Measurements from ENCODE around the gene SEC22C.

Gene SEC22C

DNA sequence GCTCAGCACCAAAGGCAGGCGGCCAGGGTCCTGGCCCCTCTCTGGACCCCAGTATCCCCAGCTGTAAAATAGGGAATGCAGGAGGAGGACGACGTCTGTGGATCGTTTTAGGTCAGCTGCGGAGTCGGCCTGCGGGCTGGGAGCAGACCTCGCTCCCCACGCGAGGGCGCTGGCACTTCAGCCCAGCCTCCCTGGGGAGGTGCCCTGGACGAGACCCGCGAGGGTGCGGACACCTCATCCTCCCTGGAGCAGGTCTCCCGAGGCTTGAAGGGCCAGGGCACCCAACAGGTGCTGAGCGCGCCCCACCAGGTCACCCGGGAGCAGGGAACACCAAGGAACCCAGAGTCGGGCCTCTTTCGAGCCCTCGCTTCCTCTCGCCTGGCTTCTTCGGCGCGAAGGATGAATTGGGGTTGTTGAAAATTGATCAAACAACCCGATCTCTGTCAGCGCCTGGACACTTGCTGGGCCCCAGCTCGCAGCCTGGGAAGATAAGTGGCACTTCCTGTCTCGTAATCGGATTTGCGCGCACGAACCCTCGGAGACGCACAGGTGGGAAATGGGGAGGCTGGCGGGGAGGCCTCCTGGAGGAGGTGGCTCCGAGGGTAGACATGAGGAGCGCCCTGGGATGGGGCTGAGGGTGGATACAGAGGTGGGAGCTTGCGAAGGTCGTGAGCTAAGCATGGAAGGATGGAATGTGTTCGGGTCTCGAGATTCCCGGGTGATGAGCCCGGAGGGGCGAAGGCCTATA lies 79.9 kb downstream of the SEC22C start:
- no peak overlapping the region for H3K14ac ChIP-seq (ENCODE audit: low read length)
- H3K23ac ChIP-seq (ENCODE audit: low read depth, low read length, poor library complexity): peak overlapping the region; percentile 66
- H3K27me3 ChIP-seq (ENCODE audit: control insufficient read depth in 3 of 3, insufficient read depth in 3 of 3, low read depth in 1 of 3, low read length in 3 of 3): peaks cover 6 to 89% (median 44%) of the 10 kb centered on the region in 3 experiments
- WGBS, 2 donors (ENCODE audit: extremely low coverage in 2 of 2, insufficient read length in 2 of 2, insufficient replicate concordance in 1 of 2): no CpG with 5 or more reads among the region's 46 CpGs
- no peak overlapping the region for H4K91ac ChIP-seq (ENCODE audit: low read depth, low read length, poor library complexity)
- no peak overlapping the region for H2BK12ac ChIP-seq (ENCODE audit: low read length)
- no peak overlapping the region for H2BK120ac ChIP-seq (ENCODE audit: low read depth, low read length)
- peak overlapping the region; percentile 75 for H4K8ac ChIP-seq (ENCODE audit: low read depth, low read length)
- H2AFZ ChIP-seq (ENCODE audit: low read length): peak overlapping the region; percentile 80
- peak overlapping the region in 1 of 2 donors; percentile 77 for H3K4me3 ChIP-seq (ENCODE audit: low read length in 2 of 2)
- H2BK5ac ChIP-seq (ENCODE audit: low read length): no peak overlapping the region
- H3K4me1 ChIP-seq (ENCODE audit: control insufficient read depth in 2 of 2, insufficient read depth in 1 of 2, low read depth in 1 of 2, low read length in 2 of 2): peaks cover 12 to 19% of the 10 kb centered on the region in 2 donors
- peaks cover 0 to 3% of the 10 kb centered on the region in 2 donors for H3K9me3 ChIP-seq (replicated peaks in 1 of 2; ENCODE audit: control insufficient read depth in 2 of 2, insufficient read depth in 1 of 2, low read depth in 1 of 2, low read length in 2 of 2)
- peak overlapping the region; percentile 62 for H3K18ac ChIP-seq (ENCODE audit: low read length)
- peak; percentile 29 for DNase-seq (ENCODE audit: low spot score)
- H3K79me1 ChIP-seq (ENCODE audit: low read depth, low read length): peaks cover 3% of the 10 kb centered on the region
- no peak overlapping the region for H3K27ac ChIP-seq (replicated peaks; ENCODE audit: low read length)
- peak overlapping the region; percentile 22 for H2BK15ac ChIP-seq (ENCODE audit: low read length)
- no peak overlapping the region for H3K4ac ChIP-seq (ENCODE audit: low read length)
- no peak overlapping the region for H2AK5ac ChIP-seq (ENCODE audit: low read depth, low read length)
- no peaks in the 10 kb centered on the region for H3K36me3 ChIP-seq (replicated peaks in 1 of 2; ENCODE audit: control insufficient read depth in 2 of 2, insufficient read depth in 2 of 2, low read length in 2 of 2)
- H3K4me2 ChIP-seq (ENCODE audit: insufficient read depth, low read length, poor library complexity, severe bottlenecking): peak overlapping the region; percentile 92
- no peak overlapping the region for H3K9ac ChIP-seq (ENCODE audit: low read depth, low read length, poor library complexity)

DNA sequence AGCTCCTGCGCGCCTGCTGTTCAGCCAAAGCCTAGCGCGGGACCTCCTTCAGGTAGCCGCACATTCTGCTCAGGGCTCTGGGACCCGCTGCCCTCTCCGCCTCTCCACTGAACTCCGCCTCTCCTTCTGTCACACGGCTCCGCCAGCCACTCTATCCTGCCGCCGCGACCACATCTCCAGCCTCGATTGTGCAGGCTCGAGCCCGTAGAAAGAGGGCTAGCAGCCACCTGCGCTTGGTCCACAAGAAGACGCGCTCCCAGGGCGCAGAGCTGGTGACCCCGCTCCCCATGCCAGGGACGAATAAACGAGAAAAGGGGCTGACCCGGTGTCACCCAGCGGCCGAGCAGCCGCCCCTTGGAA lies 80.5 kb downstream of the SEC22C start:
- H3K27me3 ChIP-seq (ENCODE audit: control insufficient read depth in 3 of 3, insufficient read depth in 3 of 3, low read depth in 1 of 3, low read length in 3 of 3): peaks cover 6 to 87% (median 44%) of the 10 kb centered on the region in 3 experiments
- no peak overlapping the region for H2BK5ac ChIP-seq (ENCODE audit: low read length)
- no peak overlapping the region for H2BK12ac ChIP-seq (ENCODE audit: low read length)
- peaks cover 13 to 19% of the 10 kb centered on the region in 2 donors for H3K4me1 ChIP-seq (ENCODE audit: control insufficient read depth in 2 of 2, insufficient read depth in 1 of 2, low read depth in 1 of 2, low read length in 2 of 2)
- no peak for DNase-seq (ENCODE audit: low spot score)
- H3K36me3 ChIP-seq (replicated peaks in 1 of 2; ENCODE audit: control insufficient read depth in 2 of 2, insufficient read depth in 2 of 2, low read length in 2 of 2): no peaks in the 10 kb centered on the region
- H3K14ac ChIP-seq (ENCODE audit: low read length): no peak overlapping the region
- peak overlapping the region; percentile 92 for H3K4me2 ChIP-seq (ENCODE audit: insufficient read depth, low read length, poor library complexity, severe bottlenecking)
- peaks cover 3% of the 10 kb centered on the region for H3K79me1 ChIP-seq (ENCODE audit: low read depth, low read length)
- H3K9ac ChIP-seq (ENCODE audit: low read depth, low read length, poor library complexity): no peak overlapping the region
- no peak overlapping the region for H3K4ac ChIP-seq (ENCODE audit: low read length)
- peak overlapping the region; percentile 66 for H3K23ac ChIP-seq (ENCODE audit: low read depth, low read length, poor library complexity)
- no peak overlapping the region for H3K27ac ChIP-seq (replicated peaks; ENCODE audit: low read length)
- no peak overlapping the region for H2AK5ac ChIP-seq (ENCODE audit: low read depth, low read length)
- no peak overlapping the region for H4K91ac ChIP-seq (ENCODE audit: low read depth, low read length, poor library complexity)
- peak overlapping the region; percentile 62 for H3K18ac ChIP-seq (ENCODE audit: low read length)
- peak overlapping the region; percentile 22 for H2BK15ac ChIP-seq (ENCODE audit: low read length)
- H3K4me3 ChIP-seq (ENCODE audit: low read length in 2 of 2): peak overlapping the region in 1 of 2 donors; percentile 77
- H3K9me3 ChIP-seq (replicated peaks in 1 of 2; ENCODE audit: control insufficient read depth in 2 of 2, insufficient read depth in 1 of 2, low read depth in 1 of 2, low read length in 2 of 2): peaks cover 0 to 3% of the 10 kb centered on the region in 2 donors
- WGBS, 2 donors (ENCODE audit: extremely low coverage in 2 of 2, insufficient read length in 2 of 2, insufficient replicate concordance in 1 of 2): no CpG with 5 or more reads among the region's 27 CpGs
- H2AFZ ChIP-seq (ENCODE audit: low read length): peak overlapping the region; percentile 80
- H2BK120ac ChIP-seq (ENCODE audit: low read depth, low read length): no peak overlapping the region
- H4K8ac ChIP-seq (ENCODE audit: low read depth, low read length): peak overlapping the region; percentile 75

DNA sequence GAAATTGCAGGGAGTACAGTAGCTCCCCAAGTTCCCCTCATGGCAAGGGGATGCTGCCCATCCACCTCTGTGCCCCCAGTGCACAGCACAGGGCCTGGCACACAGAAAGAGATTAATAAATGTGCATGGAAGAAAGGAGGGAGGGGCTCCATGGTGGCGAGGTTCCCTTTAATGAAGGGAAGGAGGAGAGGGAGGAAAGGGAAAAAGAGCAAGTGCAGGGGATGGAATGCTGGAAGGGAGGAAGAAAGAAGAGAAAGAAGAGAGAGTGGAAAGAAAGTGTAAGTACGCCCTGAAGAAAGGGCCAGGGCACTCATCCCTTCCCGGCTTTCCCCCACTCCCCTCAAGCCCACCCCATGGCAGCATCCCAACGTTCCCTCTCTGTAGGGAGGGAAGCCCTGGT lies 80.9 kb downstream of the SEC22C start:
- Histone ChIP-seq H3K4me1 (ENCODE audit: control insufficient read depth in 2 of 2, insufficient read depth in 1 of 2, low read depth in 1 of 2, low read length in 2 of 2) (peaks cover 13 to 19% of the 10 kb centered on the region in 2 donors), H3K27me3 (ENCODE audit: control insufficient read depth in 3 of 3, insufficient read depth in 3 of 3, low read depth in 1 of 3, low read length in 3 of 3) (peaks cover 6 to 83% (median 44%) of the 10 kb centered on the region in 3 experiments), H4K8ac (ENCODE audit: low read depth, low read length) (no peak overlapping the region), H2BK120ac (ENCODE audit: low read depth, low read length) (no peak overlapping the region), H3K4me3 (ENCODE audit: low read length in 2 of 2) (peak overlapping the region in 1 of 2 donors; percentile 77), H3K27ac (replicated peaks; ENCODE audit: low read length) (no peak overlapping the region), H3K4ac (ENCODE audit: low read length) (no peak overlapping the region), H2AFZ (ENCODE audit: low read length) (peak overlapping the region; percentile 80), H2BK15ac (ENCODE audit: low read length) (no peak overlapping the region), H3K79me1 (ENCODE audit: low read depth, low read length) (peaks cover 3% of the 10 kb centered on the region), H4K91ac (ENCODE audit: low read depth, low read length, poor library complexity) (no peak overlapping the region), H3K4me2 (ENCODE audit: insufficient read depth, low read length, poor library complexity, severe bottlenecking) (peak overlapping the region; percentile 92), H2BK12ac (ENCODE audit: low read length) (no peak overlapping the region), H3K9ac (ENCODE audit: low read depth, low read length, poor library complexity) (no peak overlapping the region), H3K23ac (ENCODE audit: low read depth, low read length, poor library complexity) (peak overlapping the region; percentile 66), H3K14ac (ENCODE audit: low read length) (no peak overlapping the region), H2AK5ac (ENCODE audit: low read depth, low read length) (no peak overlapping the region), H2BK5ac (ENCODE audit: low read length) (no peak overlapping the region), H3K9me3 (replicated peaks in 1 of 2; ENCODE audit: control insufficient read depth in 2 of 2, insufficient read depth in 1 of 2, low read depth in 1 of 2, low read length in 2 of 2) (peaks cover 0 to 3% of the 10 kb centered on the region in 2 donors), H3K36me3 (replicated peaks in 1 of 2; ENCODE audit: control insufficient read depth in 2 of 2, insufficient read depth in 2 of 2, low read length in 2 of 2) (no peaks in the 10 kb centered on the region), H3K18ac (ENCODE audit: low read length) (peak overlapping the region; percentile 62)
- WGBS, 2 donors (ENCODE audit: extremely low coverage in 2 of 2, insufficient read length in 2 of 2, insufficient replicate concordance in 1 of 2): no CpG with 5 or more reads among the region's 4 CpGs
- no peak for DNase-seq (ENCODE audit: low spot score)

DNA sequence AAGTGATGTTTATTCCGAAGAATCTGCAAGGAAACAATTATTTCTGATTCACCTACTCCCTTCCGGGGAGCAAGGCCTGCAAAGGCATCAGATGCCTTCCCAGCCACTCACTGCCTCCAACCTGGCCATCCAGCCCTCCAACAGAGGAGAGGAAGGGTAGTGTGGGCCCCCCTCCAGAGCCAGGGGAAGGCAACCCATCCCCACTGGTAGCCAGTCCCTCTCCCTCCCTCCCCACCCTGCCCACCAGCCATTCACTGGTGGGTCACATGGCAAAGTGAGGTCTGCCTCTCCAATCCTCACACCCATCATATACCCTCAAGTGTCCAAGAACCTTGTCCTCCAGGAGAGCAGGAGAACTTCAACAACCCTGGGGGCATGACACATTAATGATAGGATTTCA lies 81.7 kb downstream of the SEC22C start:
- H2AK5ac ChIP-seq (ENCODE audit: low read depth, low read length): no peak overlapping the region
- no peak overlapping the region for H3K4me3 ChIP-seq (ENCODE audit: low read length in 2 of 2)
- H3K27ac ChIP-seq (replicated peaks; ENCODE audit: low read length): no peak overlapping the region
- no peak overlapping the region for H3K23ac ChIP-seq (ENCODE audit: low read depth, low read length, poor library complexity)
- no CpG with 5 or more reads among the region's 2 CpGs for WGBS, 2 donors (ENCODE audit: extremely low coverage in 2 of 2, insufficient read length in 2 of 2, insufficient replicate concordance in 1 of 2)
- no peak overlapping the region for H2AFZ ChIP-seq (ENCODE audit: low read length)
- peaks cover 6 to 75% (median 44%) of the 10 kb centered on the region in 3 experiments for H3K27me3 ChIP-seq (ENCODE audit: control insufficient read depth in 3 of 3, insufficient read depth in 3 of 3, low read depth in 1 of 3, low read length in 3 of 3)
- H2BK15ac ChIP-seq (ENCODE audit: low read length): no peak overlapping the region
- H3K18ac ChIP-seq (ENCODE audit: low read length): no peak overlapping the region
- no peak overlapping the region for H3K14ac ChIP-seq (ENCODE audit: low read length)
- H2BK5ac ChIP-seq (ENCODE audit: low read length): no peak overlapping the region
- peaks cover 3% of the 10 kb centered on the region for H3K79me1 ChIP-seq (ENCODE audit: low read depth, low read length)
- H2BK120ac ChIP-seq (ENCODE audit: low read depth, low read length): no peak overlapping the region
- no peak overlapping the region for H3K4ac ChIP-seq (ENCODE audit: low read length)
- H3K9ac ChIP-seq (ENCODE audit: low read depth, low read length, poor library complexity): no peak overlapping the region
- peaks cover 0 to 3% of the 10 kb centered on the region in 2 donors for H3K9me3 ChIP-seq (replicated peaks in 1 of 2; ENCODE audit: control insufficient read depth in 2 of 2, insufficient read depth in 1 of 2, low read depth in 1 of 2, low read length in 2 of 2)
- no peak overlapping the region for H4K8ac ChIP-seq (ENCODE audit: low read depth, low read length)
- H3K4me2 ChIP-seq (ENCODE audit: insufficient read depth, low read length, poor library complexity, severe bottlenecking): no peak overlapping the region
- H3K4me1 ChIP-seq (ENCODE audit: control insufficient read depth in 2 of 2, insufficient read depth in 1 of 2, low read depth in 1 of 2, low read length in 2 of 2): peaks cover 13 to 19% of the 10 kb centered on the region in 2 donors
- peak overlapping the region; percentile 8 for H2BK12ac ChIP-seq (ENCODE audit: low read length)
- no peak for DNase-seq (ENCODE audit: low spot score)
- H4K91ac ChIP-seq (ENCODE audit: low read depth, low read length, poor library complexity): no peak overlapping the region
- no peaks in the 10 kb centered on the region for H3K36me3 ChIP-seq (replicated peaks in 1 of 2; ENCODE audit: control insufficient read depth in 2 of 2, insufficient read depth in 2 of 2, low read length in 2 of 2)
